HG02642 (cell line): Measurements from ENCODE around the gene ORM1.
"Not testable (repeated sequence)": the region's sequence is repeated elsewhere in the genome, so short reads cannot be mapped to it uniquely, and the experiment has no call there.

Experiments
- ATAC-seq: cut with Tn5 transposase; IDR thresholded peaks from one replicate; pipeline ENCODE4 v1.9.1; 2021; ENCODE audit warnings: mild to moderate bottlenecking; ENCODE audit not compliant: unreplicated experiment, poor library complexity

Gene ORM1

GRCh38 chr9:114321759-114322158 is 1.1 kb upstream of the ORM1 start:
- no peak for ATAC-seq

- ATAC-seq, result not testable (repeated sequence)
Measured at GRCh38 chr9:114322160-114322818, 609 bp upstream of the ORM1 start.

DNA sequence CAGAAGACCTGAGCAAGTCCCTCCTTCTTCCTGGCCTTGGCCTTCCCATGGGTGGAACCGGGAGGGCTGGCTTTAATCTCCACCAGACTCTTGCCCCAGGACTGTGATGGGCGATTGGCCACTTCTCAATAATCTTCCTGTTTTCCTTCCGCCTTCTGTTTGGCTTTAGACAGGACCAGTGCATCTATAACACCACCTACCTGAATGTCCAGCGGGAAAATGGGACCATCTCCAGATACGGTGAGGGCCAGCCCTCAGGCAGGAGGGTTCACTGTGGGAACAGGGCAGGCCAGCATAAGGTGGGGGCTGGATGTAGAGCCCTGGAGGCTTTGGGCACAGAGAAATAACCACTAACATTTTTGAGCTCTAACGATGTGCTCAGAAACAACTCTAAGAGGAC is 951 bp downstream of the ORM1 start:
- not testable (repeated sequence) for ATAC-seq

GRCh38 chr9:114324492-114324891 is 1.6 kb downstream of the ORM1 start:
- ATAC-seq, result no peak

- ATAC-seq, result not testable (repeated sequence)
Measured at GRCh38 chr9:114324965-114325364, 2.1 kb downstream of the ORM1 start.

DNA sequence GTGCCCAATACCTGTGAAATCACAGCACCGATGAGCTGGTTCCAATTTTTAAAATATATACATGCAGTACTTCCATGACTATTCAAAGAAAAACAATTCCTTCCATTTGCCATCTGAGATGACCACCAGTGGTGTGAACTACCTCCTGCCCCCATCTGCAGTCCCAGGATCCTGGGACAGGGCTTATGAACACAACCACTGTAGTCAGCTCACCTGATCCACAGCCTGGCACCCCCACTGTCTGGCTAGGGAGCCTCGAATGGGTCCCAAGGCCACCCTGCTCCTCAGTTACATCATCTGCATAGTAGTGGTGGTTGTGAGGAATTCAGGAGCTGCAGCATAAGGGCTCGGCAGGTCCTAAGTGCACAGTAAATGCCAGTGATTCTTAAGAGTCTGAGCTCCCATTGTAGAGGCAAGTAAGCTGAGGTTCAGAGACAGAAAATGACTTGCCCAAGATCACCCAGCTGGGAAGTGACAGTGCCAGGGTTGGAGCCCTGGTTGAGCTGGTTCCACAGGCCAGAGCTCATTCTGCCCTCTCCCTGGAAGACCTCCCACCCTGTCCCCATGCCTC is 2.9 kb downstream of the ORM1 start:
- not testable (repeated sequence) for ATAC-seq

- ATAC-seq, result no peak
Measured at GRCh38 chr9:114327749-114328148, 4.9 kb downstream of the ORM1 start.

GRCh38 chr9:114328357-114328820 is 5.5 kb downstream of the ORM1 start:
- not testable (repeated sequence) for ATAC-seq

GRCh38 chr9:114328937-114329624 is 6.2 kb downstream of the ORM1 start:
- not testable (repeated sequence) for ATAC-seq

DNA sequence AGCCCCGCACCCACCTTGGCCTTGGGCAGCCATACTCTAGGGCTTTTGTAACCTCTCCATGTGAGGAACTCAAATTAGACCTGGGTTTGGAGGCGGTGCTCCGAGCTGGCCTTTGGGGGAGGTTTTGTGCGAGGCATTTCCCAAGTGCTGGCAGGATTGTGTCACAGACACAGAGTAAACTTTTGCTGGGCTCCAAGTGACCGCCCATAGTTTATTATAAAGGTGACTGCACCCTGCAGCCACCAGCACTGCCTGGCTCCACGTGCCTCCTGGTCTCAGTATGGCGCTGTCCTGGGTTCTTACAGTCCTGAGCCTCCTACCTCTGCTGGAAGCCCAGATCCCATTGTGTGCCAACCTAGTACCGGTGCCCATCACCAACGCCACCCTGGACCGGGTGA is 6.7 kb downstream of the ORM1 start, which contains the start of gene ORM2:
Gene ORM2 (plus strand): TSS at position 245 of the 398 bp plus-strand sequence. CDS start 36 bp downstream, at position 281.
- not testable (repeated sequence) for ATAC-seq

DNA sequence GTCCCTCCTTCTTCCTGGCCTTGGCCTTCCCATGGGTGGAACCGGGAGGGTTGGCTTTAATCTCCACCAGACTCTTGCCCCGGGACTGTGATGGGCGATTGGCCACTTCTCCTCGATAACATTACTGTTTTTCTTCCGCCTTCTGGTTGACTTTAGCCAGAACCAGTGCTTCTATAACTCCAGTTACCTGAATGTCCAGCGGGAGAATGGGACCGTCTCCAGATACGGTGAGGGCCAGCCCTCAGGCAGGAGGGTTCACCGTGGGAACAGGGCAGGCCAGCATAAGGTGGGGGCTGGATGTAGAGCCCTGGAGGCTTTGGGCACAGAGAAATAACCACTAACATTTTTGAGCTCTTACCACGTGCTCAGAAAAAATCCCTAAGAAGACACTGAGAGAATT is 7.7 kb downstream of the ORM1 start:
- ATAC-seq, result no peak

DNA sequence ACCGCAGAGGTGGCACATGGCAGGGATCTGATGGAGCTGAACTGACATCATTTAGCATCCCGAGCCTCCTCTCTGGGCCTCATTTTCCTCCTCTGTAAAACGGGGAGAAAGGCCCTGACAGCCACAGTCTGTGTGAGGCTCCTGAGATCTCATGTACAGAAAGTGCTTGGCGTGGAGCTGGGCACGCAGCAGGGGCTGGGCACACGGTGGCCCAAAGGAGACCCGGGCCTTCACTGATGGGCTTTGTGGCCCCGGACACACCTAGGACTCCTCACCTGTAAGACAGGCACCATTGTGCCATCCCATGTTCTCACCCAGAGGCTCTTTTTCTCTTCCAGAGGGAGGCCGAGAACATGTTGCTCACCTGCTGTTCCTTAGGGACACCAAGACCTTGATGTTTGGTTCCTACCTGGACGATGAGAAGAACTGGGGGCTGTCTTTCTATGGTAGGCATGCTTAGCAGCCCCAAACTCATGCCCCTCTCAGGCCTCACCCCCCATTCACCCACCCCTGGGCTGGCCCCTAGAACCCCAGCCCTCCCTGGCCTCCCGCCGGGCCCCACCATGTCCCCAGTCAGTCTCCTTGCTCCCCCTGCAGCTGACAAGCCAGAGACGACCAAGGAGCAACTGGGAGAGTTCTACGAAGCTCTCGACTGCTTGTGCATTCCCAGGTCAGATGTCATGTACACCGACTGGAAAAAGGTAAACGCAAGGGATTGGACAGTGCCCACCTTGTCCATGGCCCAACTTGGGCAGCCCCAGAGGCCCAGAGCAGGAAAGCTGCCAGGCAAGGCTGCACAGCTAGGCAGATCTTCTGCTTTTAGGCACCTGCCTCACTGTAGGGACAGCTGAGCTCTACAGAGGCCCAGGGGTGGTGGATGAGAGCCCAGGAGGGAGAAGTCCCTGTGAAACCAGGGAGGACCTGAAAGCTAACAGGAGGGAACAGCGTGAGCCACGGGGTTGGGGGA is 8.6 kb downstream of the ORM1 start:
- ATAC-seq, result not testable (repeated sequence)

DNA sequence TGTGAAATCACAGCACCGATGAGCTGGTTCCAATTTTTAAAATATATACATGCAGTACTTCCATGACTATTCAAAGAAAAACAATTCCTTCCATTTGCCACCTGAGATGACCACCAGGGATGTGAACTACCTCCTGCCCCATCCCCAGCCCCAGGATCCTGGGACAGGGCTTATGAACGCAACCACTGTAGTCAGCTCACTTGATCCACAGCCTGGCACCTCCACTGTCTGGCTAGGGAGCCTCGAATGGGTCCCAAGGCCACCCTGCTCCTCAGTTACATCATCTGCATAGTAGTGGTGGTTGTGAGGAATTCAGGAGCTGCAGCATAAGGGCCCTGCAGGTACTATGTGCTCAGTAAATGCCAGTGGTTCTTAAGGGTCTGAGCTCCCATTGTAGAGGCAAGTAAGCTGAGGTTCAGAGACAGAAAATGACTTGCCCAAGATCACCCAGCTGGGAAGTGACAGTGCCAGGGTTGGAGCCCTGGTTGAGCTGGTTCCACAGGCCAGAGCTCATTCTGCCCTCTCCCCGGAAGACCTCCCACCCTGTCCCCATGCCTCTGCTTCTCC is 9.7 kb downstream of the ORM1 start:
- ATAC-seq, result not testable (repeated sequence)

GRCh38 chr9:114333718-114334117 is 10.8 kb downstream of the ORM1 start:
- ATAC-seq, result not testable (repeated sequence)

- no peak for ATAC-seq
Measured at GRCh38 chr9:114334490-114334889, 11.6 kb downstream of the ORM1 start.

GRCh38 chr9:114335745-114336144 is 12.8 kb downstream of the ORM1 start:
- no peak for ATAC-seq

DNA sequence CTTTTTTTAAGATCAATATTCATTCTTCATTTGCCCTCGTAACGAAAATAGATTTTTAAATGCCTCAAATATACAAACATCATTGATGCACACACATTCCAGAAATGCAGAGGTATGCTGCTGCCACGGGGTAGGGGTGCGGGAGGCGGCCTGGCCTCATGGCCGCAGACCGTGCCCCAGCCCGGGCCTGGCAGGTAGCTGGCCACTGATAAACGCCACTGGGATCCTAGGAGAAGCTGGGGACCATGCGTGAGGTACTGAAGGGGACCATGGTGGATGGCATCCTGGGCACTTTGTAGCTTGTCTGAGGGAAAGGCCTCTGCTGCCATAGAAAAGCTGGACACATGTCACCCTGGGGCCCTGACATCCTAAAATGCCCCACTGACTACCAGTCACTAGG is 13.3 kb downstream of the ORM1 start:
- ATAC-seq, result no peak

DNA sequence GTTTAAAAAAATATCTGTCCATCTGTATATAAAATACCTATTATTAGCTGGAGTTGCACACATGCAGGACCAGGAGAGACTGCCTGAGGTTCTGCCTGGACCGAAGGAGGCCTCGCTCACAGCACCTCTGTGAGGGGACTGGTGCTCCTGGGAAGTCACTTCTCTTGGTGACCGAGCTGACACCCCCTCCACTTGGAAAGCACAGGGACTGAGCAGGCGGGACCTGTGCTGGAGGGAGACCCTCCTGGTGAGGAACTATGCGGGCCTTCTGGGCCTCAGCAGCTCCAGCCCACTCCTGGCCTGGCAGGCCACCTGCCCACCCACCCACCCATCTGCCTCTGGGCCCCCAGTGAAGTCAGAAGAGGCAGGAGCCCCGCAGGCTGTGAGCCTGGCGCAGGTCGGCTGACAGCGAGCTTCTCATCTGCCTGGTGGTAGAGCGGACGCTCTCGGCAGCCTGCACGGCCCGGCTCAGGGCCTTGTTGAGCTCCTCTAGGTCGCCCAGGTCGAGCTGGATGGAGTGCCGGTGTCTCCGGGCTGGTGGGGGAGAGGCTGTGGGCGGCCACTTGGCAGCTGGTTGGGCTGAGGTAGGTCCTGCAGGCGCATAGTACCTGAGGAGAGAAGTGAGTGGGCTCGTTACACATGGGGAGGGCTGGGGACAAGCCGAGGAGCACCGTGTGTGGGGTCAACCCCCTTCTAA is 13.9 kb downstream of the ORM1 start:
- ATAC-seq, result no peak

DNA sequence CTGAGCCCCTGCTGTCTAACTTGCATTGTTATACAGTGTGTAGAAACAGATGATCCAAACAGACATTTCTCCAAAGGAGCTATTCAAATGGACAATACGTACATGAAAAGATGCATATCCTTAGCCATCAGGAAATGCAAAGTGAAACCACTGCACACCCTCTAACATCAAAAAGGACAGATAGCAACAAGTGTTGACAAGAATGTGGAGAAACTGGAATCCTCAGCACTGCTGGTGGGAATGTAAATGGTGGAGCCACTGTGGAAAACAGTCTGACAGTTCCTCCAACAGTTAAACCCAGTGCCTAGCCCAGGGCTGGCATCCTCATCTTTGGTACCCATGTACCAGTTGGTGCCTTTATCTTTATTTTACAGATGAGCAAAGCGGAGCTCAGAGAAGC is 15.3 kb downstream of the ORM1 start:
- ATAC-seq, result no peak
